Fibroblast of lung (primary cell): ENCODE measurements around the gene EFNA5.

Experiments
- CTCF ChIP-seq, 2 donors: IDR thresholded peaks in 1 of 2; conservative IDR thresholded peaks in 1 of 2; 1 replicate in 1 of 2; 2 replicates in 1 of 2; pipeline ENCODE4 v1.5.1; 2011 to 2012; ENCODE audit warnings: low read length in 2 of 2, control low read depth in 1 of 2, inconsistent platforms in 1 of 2, low read depth in 1 of 2, mild to moderate bottlenecking in 1 of 2
- EZH2 ChIP-seq: IDR thresholded peaks from 2 replicates; pipeline ENCODE4 v1.5.1; 2012; ENCODE audit warnings: low read length, control low read depth, mild to moderate bottlenecking; ENCODE audit errors: missing control alignments

GRCh38 chr5:107551088-107551487 is 119.6 kb downstream of the EFNA5 start:
- TF ChIP-seq CTCF (conservative IDR thresholded peaks at IDR 0.05 in 1 of 2, IDR thresholded peaks at IDR 0.05 in 1 of 2; ENCODE audit: low read depth in 1 of 2, low read length in 2 of 2) (no peak), EZH2 (no peak)
